ENCODE results near the gene AIFM2. TPM values are rescaled to one million over a fixed set of nuclear protein-coding genes. Genes with fewer than 3 reads are reported as not detected.

AIFM2 gene
- total and polyA plus RNA-seq, 2 donors (not counting 1 experiment from before 2014, with no cell fraction given) = 11.1 to 15.5 TPM

- Histone ChIP-seq H3K36me3 (ENCODE audit: control insufficient read depth, insufficient read depth, low read length) (peaks cover under 1% of the 10 kb centered on the region), H3K27ac (ENCODE audit: insufficient read depth, low read length) (no peak overlapping the region), H3K9ac (ENCODE audit: insufficient read depth, low read length) (no peak overlapping the region), H3K4me2 (ENCODE audit: extremely low read depth, insufficient read depth, low read length) (no peak overlapping the region), H3K4me3 (replicated peaks in 1 of 4; ENCODE audit: control extremely low read depth in 1 of 4, insufficient read depth in 1 of 4, low read depth in 3 of 4, low read length in 4 of 4) (no peak overlapping the region), H3K79me2 (ENCODE audit: control insufficient read depth, insufficient read depth, low read length) (no peaks in the 10 kb centered on the region), H3K27me3 (ENCODE audit: control insufficient read depth, insufficient read depth, low read length) (no peaks in the 10 kb centered on the region), H4K20me1 (ENCODE audit: control insufficient read depth, extremely low read depth, insufficient read depth, low read length) (no peaks in the 10 kb centered on the region), H3K4me1 (ENCODE audit: control insufficient read depth, extremely low read depth, insufficient read depth, low read length) (peaks cover 2% of the 10 kb centered on the region), H2AFZ (ENCODE audit: low read length) (no peak overlapping the region), H3K9me3 (ENCODE audit: control insufficient read depth, insufficient read depth, low read depth, low read length) (no peaks in the 10 kb centered on the region)
- DNase-seq (ENCODE audit: low read depth in 2 of 2) = no peak
- TF ChIP-seq EZH2 (IDR thresholded peaks at IDR 0.05; ENCODE audit: low read length, missing control alignments) = no peak
- TF ChIP-seq, protein P1, sequence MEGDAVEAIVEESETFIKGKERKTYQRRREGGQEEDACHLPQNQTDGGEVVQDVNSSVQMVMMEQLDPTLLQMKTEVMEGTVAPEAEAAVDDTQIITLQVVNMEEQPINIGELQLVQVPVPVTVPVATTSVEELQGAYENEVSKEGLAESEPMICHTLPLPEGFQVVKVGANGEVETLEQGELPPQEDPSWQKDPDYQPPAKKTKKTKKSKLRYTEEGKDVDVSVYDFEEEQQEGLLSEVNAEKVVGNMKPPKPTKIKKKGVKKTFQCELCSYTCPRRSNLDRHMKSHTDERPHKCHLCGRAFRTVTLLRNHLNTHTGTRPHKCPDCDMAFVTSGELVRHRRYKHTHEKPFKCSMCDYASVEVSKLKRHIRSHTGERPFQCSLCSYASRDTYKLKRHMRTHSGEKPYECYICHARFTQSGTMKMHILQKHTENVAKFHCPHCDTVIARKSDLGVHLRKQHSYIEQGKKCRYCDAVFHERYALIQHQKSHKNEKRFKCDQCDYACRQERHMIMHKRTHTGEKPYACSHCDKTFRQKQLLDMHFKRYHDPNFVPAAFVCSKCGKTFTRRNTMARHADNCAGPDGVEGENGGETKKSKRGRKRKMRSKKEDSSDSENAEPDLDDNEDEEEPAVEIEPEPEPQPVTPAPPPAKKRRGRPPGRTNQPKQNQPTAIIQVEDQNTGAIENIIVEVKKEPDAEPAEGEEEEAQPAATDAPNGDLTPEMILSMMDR (conservative IDR thresholded peaks at IDR 0.05 in 1 of 2, IDR thresholded peaks at IDR 0.05 in 1 of 2; ENCODE audit: low read depth in 1 of 2, low read length in 2 of 2) = no peak
Observed at GRCh38 chr10:70137927-70138883, 5.6 kb upstream of the AIFM2 start.

GRCh38 chr10:70137135-70137534, 4.5 kb upstream of the AIFM2 start:
- Histone ChIP-seq H3K27me3 (ENCODE audit: control insufficient read depth, insufficient read depth, low read length) (no peaks in the 10 kb centered on the region), H4K20me1 (ENCODE audit: control insufficient read depth, extremely low read depth, insufficient read depth, low read length) (no peaks in the 10 kb centered on the region), H3K27ac (ENCODE audit: insufficient read depth, low read length) (no peak overlapping the region), H3K4me1 (ENCODE audit: control insufficient read depth, extremely low read depth, insufficient read depth, low read length) (peaks cover 5% of the 10 kb centered on the region), H3K4me2 (ENCODE audit: extremely low read depth, insufficient read depth, low read length) (no peak overlapping the region), H3K9ac (ENCODE audit: insufficient read depth, low read length) (no peak overlapping the region), H3K9me3 (ENCODE audit: control insufficient read depth, insufficient read depth, low read depth, low read length) (no peaks in the 10 kb centered on the region), H2AFZ (ENCODE audit: low read length) (no peak overlapping the region), H3K79me2 (ENCODE audit: control insufficient read depth, insufficient read depth, low read length) (no peaks in the 10 kb centered on the region), H3K36me3 (ENCODE audit: control insufficient read depth, insufficient read depth, low read length) (no peaks in the 10 kb centered on the region), H3K4me3 (replicated peaks in 1 of 4; ENCODE audit: control extremely low read depth in 1 of 4, insufficient read depth in 1 of 4, low read depth in 3 of 4, low read length in 4 of 4) (no peak overlapping the region)
- no peak for DNase-seq (ENCODE audit: low read depth in 2 of 2)
- no peak for TF ChIP-seq EZH2 (IDR thresholded peaks at IDR 0.05; ENCODE audit: low read length, missing control alignments)
- TF ChIP-seq, protein P1 (conservative IDR thresholded peaks at IDR 0.05 in 1 of 2, IDR thresholded peaks at IDR 0.05 in 1 of 2; ENCODE audit: low read depth in 1 of 2, low read length in 2 of 2) = no peak

DNA sequence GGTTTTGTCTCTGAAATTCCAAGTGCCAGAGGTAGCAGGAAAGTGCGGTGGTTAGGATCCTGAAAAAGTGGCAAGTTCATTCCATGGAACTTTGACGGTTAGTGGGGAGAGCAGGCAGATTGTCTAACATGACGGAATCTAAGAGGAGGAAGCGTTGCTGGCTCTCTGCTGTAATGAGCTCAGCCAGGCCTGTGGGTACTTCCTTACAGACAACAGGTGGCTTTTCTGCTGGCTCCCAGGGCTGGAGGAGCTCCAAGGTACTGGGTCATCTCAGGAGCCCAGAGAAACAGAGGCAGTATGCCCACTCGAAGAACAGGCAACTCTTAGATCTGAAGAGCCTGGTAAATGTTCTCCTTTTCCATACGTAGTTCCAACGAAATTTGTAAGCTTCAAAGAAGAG, 3.1 kb upstream of the AIFM2 start:
- H2AFZ ChIP-seq (ENCODE audit: low read length) = no peak overlapping the region
- no peaks in the 10 kb centered on the region for H3K27me3 ChIP-seq (ENCODE audit: control insufficient read depth, insufficient read depth, low read length)
- peaks cover 10% of the 10 kb centered on the region for H3K4me1 ChIP-seq (ENCODE audit: control insufficient read depth, extremely low read depth, insufficient read depth, low read length)
- no peak for DNase-seq (ENCODE audit: low read depth in 2 of 2)
- H3K79me2 ChIP-seq (ENCODE audit: control insufficient read depth, insufficient read depth, low read length) = peaks cover 2% of the 10 kb centered on the region
- H3K27ac ChIP-seq (ENCODE audit: insufficient read depth, low read length) = no peak overlapping the region
- no peak overlapping the region for H3K9ac ChIP-seq (ENCODE audit: insufficient read depth, low read length)
- no peak overlapping the region for H3K4me3 ChIP-seq (replicated peaks in 1 of 4; ENCODE audit: control extremely low read depth in 1 of 4, insufficient read depth in 1 of 4, low read depth in 3 of 4, low read length in 4 of 4)
- no peaks in the 10 kb centered on the region for H3K36me3 ChIP-seq (ENCODE audit: control insufficient read depth, insufficient read depth, low read length)
- TF ChIP-seq, protein P1 (conservative IDR thresholded peaks at IDR 0.05 in 1 of 2, IDR thresholded peaks at IDR 0.05 in 1 of 2; ENCODE audit: low read depth in 1 of 2, low read length in 2 of 2) = no peak
- no peak for TF ChIP-seq EZH2 (IDR thresholded peaks at IDR 0.05; ENCODE audit: low read length, missing control alignments)
- no peak overlapping the region for H3K4me2 ChIP-seq (ENCODE audit: extremely low read depth, insufficient read depth, low read length)
- H3K9me3 ChIP-seq (ENCODE audit: control insufficient read depth, insufficient read depth, low read depth, low read length) = no peaks in the 10 kb centered on the region
- no peaks in the 10 kb centered on the region for H4K20me1 ChIP-seq (ENCODE audit: control insufficient read depth, extremely low read depth, insufficient read depth, low read length)
